Measurements from ENCODE around the gene MAJIN.

Gene MAJIN

GRCh38 chr11:64893194-64894069 is 78.5 kb downstream of the MAJIN start:
- H3K4me1 ChIP-seq (ENCODE audit: control insufficient read depth, insufficient read depth, low read length), result no peaks in the 10 kb centered on the region

GRCh38 chr11:64892838-64893193 is 79.1 kb downstream of the MAJIN start:
- H3K4me1 ChIP-seq (ENCODE audit: control insufficient read depth, insufficient read depth, low read length), result no peaks in the 10 kb centered on the region
- H3K9ac ChIP-seq (ENCODE audit: low read depth, low read length), result no peak overlapping the region
- no peaks in the 10 kb centered on the region for H3K27me3 ChIP-seq (ENCODE audit: control insufficient read depth, insufficient read depth, low read length)
- H3K36me3 ChIP-seq (ENCODE audit: control insufficient read depth, insufficient read depth, low read length), result peaks cover 15% of the 10 kb centered on the region
- H3K9me3 ChIP-seq (ENCODE audit: control insufficient read depth, insufficient read depth, low read length), result no peaks in the 10 kb centered on the region
- H3K4me3 ChIP-seq (ENCODE audit: low read depth, low read length), result no peak overlapping the region

More at GRCh38 chr11:64893194-64894069, 78.5 kb downstream of the MAJIN start:
- H3K4me3 ChIP-seq (ENCODE audit: low read depth, low read length), result no peak overlapping the region
- no peak overlapping the region for H3K9ac ChIP-seq (ENCODE audit: low read depth, low read length)
- no peaks in the 10 kb centered on the region for H3K9me3 ChIP-seq (ENCODE audit: control insufficient read depth, insufficient read depth, low read length)
- H3K36me3 ChIP-seq (ENCODE audit: control insufficient read depth, insufficient read depth, low read length), result peaks cover 18% of the 10 kb centered on the region
- H3K27me3 ChIP-seq (ENCODE audit: control insufficient read depth, insufficient read depth, low read length), result no peaks in the 10 kb centered on the region

GRCh38 chr11:64892411-64892831 is 79.5 kb downstream of the MAJIN start:
- H3K4me3 ChIP-seq (ENCODE audit: low read depth, low read length), result no peak overlapping the region
- H3K9me3 ChIP-seq (ENCODE audit: control insufficient read depth, insufficient read depth, low read length), result no peaks in the 10 kb centered on the region
- H3K27me3 ChIP-seq (ENCODE audit: control insufficient read depth, insufficient read depth, low read length), result no peaks in the 10 kb centered on the region
- peaks cover 11% of the 10 kb centered on the region for H3K36me3 ChIP-seq (ENCODE audit: control insufficient read depth, insufficient read depth, low read length)
- peaks cover 2% of the 10 kb centered on the region for H3K4me1 ChIP-seq (ENCODE audit: control insufficient read depth, insufficient read depth, low read length)
- H3K9ac ChIP-seq (ENCODE audit: low read depth, low read length), result no peak overlapping the region

- Histone ChIP-seq H3K4me3 (ENCODE audit: low read depth, low read length) (no peak overlapping the region), H3K36me3 (ENCODE audit: control insufficient read depth, insufficient read depth, low read length) (peaks cover 7% of the 10 kb centered on the region), H3K9me3 (ENCODE audit: control insufficient read depth, insufficient read depth, low read length) (no peaks in the 10 kb centered on the region), H3K27me3 (ENCODE audit: control insufficient read depth, insufficient read depth, low read length) (no peaks in the 10 kb centered on the region), H3K9ac (ENCODE audit: low read depth, low read length) (no peak overlapping the region), H3K4me1 (ENCODE audit: control insufficient read depth, insufficient read depth, low read length) (peaks cover 5% of the 10 kb centered on the region)
Observed at GRCh38 chr11:64891880-64892279, 80.0 kb downstream of the MAJIN start.

GRCh38 chr11:64891215-64891848 is 80.6 kb downstream of the MAJIN start:
- H3K27me3 ChIP-seq (ENCODE audit: control insufficient read depth, insufficient read depth, low read length), result no peaks in the 10 kb centered on the region
- peaks cover 7% of the 10 kb centered on the region for H3K36me3 ChIP-seq (ENCODE audit: control insufficient read depth, insufficient read depth, low read length)
- peaks cover 5% of the 10 kb centered on the region for H3K4me1 ChIP-seq (ENCODE audit: control insufficient read depth, insufficient read depth, low read length)
- H3K4me3 ChIP-seq (ENCODE audit: low read depth, low read length), result no peak overlapping the region
- H3K9ac ChIP-seq (ENCODE audit: low read depth, low read length), result no peak overlapping the region
- no peaks in the 10 kb centered on the region for H3K9me3 ChIP-seq (ENCODE audit: control insufficient read depth, insufficient read depth, low read length)

GRCh38 chr11:64890522-64890939 is 81.4 kb downstream of the MAJIN start:
- H3K4me1 ChIP-seq (ENCODE audit: control insufficient read depth, insufficient read depth, low read length), result peaks cover 5% of the 10 kb centered on the region
- H3K4me3 ChIP-seq (ENCODE audit: low read depth, low read length), result no peak overlapping the region
- H3K27me3 ChIP-seq (ENCODE audit: control insufficient read depth, insufficient read depth, low read length), result no peaks in the 10 kb centered on the region
- H3K9me3 ChIP-seq (ENCODE audit: control insufficient read depth, insufficient read depth, low read length), result no peaks in the 10 kb centered on the region
- H3K36me3 ChIP-seq (ENCODE audit: control insufficient read depth, insufficient read depth, low read length), result peaks cover 3% of the 10 kb centered on the region
- H3K9ac ChIP-seq (ENCODE audit: low read depth, low read length), result no peak overlapping the region

- no peaks in the 10 kb centered on the region for H3K27me3 ChIP-seq (ENCODE audit: control insufficient read depth, insufficient read depth, low read length)
- H3K9ac ChIP-seq (ENCODE audit: low read depth, low read length), result no peak overlapping the region
- no peak overlapping the region for H3K4me3 ChIP-seq (ENCODE audit: low read depth, low read length)
- H3K36me3 ChIP-seq (ENCODE audit: control insufficient read depth, insufficient read depth, low read length), result no peaks in the 10 kb centered on the region
- no peaks in the 10 kb centered on the region for H3K9me3 ChIP-seq (ENCODE audit: control insufficient read depth, insufficient read depth, low read length)
- peaks cover 5% of the 10 kb centered on the region for H3K4me1 ChIP-seq (ENCODE audit: control insufficient read depth, insufficient read depth, low read length)
Observed at GRCh38 chr11:64888729-64889511, 83.0 kb downstream of the MAJIN start.

GRCh38 chr11:64888406-64888728 is 83.5 kb downstream of the MAJIN start:
- Histone ChIP-seq H3K36me3 (ENCODE audit: control insufficient read depth, insufficient read depth, low read length) (no peaks in the 10 kb centered on the region), H3K4me1 (ENCODE audit: control insufficient read depth, insufficient read depth, low read length) (peaks cover 5% of the 10 kb centered on the region), H3K9me3 (ENCODE audit: control insufficient read depth, insufficient read depth, low read length) (no peaks in the 10 kb centered on the region), H3K4me3 (ENCODE audit: low read depth, low read length) (peak overlapping the region; percentile 52), H3K9ac (ENCODE audit: low read depth, low read length) (peak overlapping the region; percentile 16), H3K27me3 (ENCODE audit: control insufficient read depth, insufficient read depth, low read length) (no peaks in the 10 kb centered on the region)

Measured in iPS-15b (cell line).